Umbilical cord (tissue), 2 donors: ENCODE results near the gene ACACB. TPM values are rescaled to one million over a fixed set of nuclear protein-coding genes. Genes with fewer than 3 reads are reported as not detected.
"Not testable (repeated sequence)": the region's sequence is repeated elsewhere in the genome, so short reads cannot be mapped to it uniquely, and the experiment has no call there.

Experiments
- DNase-seq: peaks from one replicate; pipeline ENCODE4 v3.0.0-alpha.2; 2015; ENCODE audit warnings: low spot score
- total RNA-seq: library from RNA; depleted of rRNA; stranded (reverse); fragments of >200 nt; gene quantifications from one replicate; pipeline ENCODE4 v1.2.3, GENCODE V29; 2014; ENCODE audit warnings: low replicate concordance; ENCODE audit not compliant: insufficient read depth

ACACB gene
- total RNA-seq, 1 donor from 2014 or later, result 27.9 TPM

GRCh38 chr12:109172787-109173186 is 56.4 kb downstream of the ACACB start:
- DNase-seq, result not testable (repeated sequence)

- no peak for DNase-seq
Observed at GRCh38 chr12:109173443-109174240, 57.3 kb downstream of the ACACB start.

- no peak for DNase-seq
Observed at GRCh38 chr12:109174468-109174867, 58.1 kb downstream of the ACACB start.

GRCh38 chr12:109178532-109178931 is 62.1 kb downstream of the ACACB start:
- no peak for DNase-seq

- no peak for DNase-seq
Observed at GRCh38 chr12:109179927-109180326, 63.5 kb downstream of the ACACB start.

GRCh38 chr12:109182041-109182839 is 65.9 kb downstream of the ACACB start:
- DNase-seq, result no peak

GRCh38 chr12:109185441-109185840 is 69.1 kb downstream of the ACACB start:
- no peak for DNase-seq

GRCh38 chr12:109186993-109187653 is 70.7 kb downstream of the ACACB start:
- no peak for DNase-seq

- no peak for DNase-seq
Observed at GRCh38 chr12:109188108-109188712, 71.8 kb downstream of the ACACB start.

GRCh38 chr12:109189291-109189690 is 72.9 kb downstream of the ACACB start:
- no peak for DNase-seq

GRCh38 chr12:109191621-109192250 is 75.3 kb downstream of the ACACB start:
- DNase-seq, result no peak

GRCh38 chr12:109192358-109192757 is 76.0 kb downstream of the ACACB start:
- no peak for DNase-seq

- no peak for DNase-seq
Observed at GRCh38 chr12:109193896-109194295, 77.5 kb downstream of the ACACB start.

GRCh38 chr12:109196332-109196731 is 79.9 kb downstream of the ACACB start:
- DNase-seq, result no peak

GRCh38 chr12:109197327-109197726 is 80.9 kb downstream of the ACACB start:
- DNase-seq, result no peak

GRCh38 chr12:109199324-109199723 is 82.9 kb downstream of the ACACB start:
- DNase-seq, result no peak

- DNase-seq, result no peak
Observed at GRCh38 chr12:109200825-109201495, 84.6 kb downstream of the ACACB start.

GRCh38 chr12:109201496-109201885 is 85.1 kb downstream of the ACACB start:
- no peak for DNase-seq

GRCh38 chr12:109202770-109203169 is 86.4 kb downstream of the ACACB start:
- DNase-seq, result no peak

- no peak for DNase-seq
Observed at GRCh38 chr12:109203480-109203879, 87.1 kb downstream of the ACACB start.

- DNase-seq, result no peak
Observed at GRCh38 chr12:109209082-109209481, 92.7 kb downstream of the ACACB start.
